Retina (tissue), 1 donor: ENCODE data around the gene ZNF473.

Experiments
- DNase-seq: peaks from one replicate; pipeline ENCODE4 v3.0.0-alpha.2; 2016

The ZNF473 gene

DNA sequence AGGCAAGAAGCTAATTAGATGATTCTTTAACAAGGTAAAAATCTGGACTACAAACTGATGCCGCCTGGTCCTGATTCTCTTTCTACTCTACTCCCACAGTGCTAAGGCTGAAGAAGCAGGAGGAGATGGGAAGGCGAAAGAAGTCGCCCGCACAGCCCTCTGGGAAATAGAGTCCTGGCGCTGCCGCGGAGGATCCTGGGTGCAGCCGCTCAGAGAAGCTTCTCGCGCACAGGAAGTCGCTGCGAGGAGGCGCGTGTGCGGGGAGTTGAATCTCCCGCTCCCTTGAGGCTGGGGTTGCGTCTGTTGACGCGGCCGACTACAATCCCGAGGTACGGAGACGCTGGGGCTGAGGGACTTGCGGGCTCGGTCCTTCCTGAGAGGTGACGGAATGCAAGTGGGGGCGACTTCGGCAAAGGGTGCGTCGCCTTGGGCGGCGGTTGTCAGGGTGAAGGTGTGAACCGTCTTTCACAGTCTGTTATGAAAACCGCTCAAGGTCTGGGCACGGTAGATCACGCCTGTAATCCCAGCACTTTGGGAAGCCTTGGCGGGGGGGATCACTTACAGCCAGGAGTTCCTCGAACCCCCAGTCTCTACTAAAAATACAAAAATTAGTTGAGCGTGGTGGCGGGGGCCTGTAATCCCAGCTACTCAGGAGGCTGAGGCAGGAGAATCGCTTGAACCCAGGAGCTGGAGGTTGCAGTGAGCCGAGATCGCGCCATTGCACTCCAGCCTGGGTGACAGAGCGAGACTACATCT lies at the start of gene ZNF473:
Gene ZNF473, plus strand, starts transcription at position 212 of the 756 bp plus-strand sequence. CDS start 5,078 bp downstream, outside the sequence.
- peak; percentile 100 for DNase-seq

DNA sequence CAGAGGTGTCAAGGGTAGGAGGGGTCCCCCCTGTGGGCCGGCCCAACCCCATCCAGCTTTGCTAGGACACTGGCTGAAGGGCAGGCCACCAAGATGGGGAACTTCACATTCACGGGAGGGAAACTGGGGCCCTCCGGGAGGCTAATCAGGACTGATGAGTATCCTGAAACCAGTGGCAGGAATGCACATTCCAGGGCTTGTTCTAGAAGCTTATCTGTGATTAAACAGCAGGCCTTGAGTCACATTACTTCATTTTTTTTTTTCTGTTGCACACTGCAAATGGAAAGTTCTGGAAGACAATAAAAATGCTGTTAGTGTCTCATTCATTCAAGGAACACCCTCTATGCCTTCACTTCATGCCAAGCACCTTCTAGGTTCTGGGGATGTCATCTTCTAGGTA lies 49.3 kb upstream of the ZNF473 start:
- DNase-seq, result no peak

DNA sequence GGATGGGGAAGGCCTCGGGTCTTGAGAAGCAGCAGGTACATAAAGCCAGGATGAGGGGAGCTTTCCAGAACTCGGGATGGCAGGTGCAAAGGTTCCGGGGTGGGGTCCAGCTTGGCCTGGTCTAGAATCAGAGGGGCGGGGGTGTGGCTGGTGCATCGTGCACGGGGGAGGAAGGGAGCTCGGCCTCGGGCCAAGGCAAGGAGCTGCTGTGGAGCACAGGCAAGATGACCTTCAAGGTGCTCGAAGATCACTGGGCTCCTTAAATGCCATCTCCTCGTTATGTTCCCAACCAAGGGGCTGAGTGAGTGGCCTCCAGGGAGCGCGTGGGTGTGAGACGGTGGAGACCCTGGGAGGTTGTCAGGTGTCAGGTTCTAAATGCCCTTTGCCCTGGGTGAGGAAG lies 48.7 kb upstream of the ZNF473 start:
- DNase-seq, result no peak

DNA sequence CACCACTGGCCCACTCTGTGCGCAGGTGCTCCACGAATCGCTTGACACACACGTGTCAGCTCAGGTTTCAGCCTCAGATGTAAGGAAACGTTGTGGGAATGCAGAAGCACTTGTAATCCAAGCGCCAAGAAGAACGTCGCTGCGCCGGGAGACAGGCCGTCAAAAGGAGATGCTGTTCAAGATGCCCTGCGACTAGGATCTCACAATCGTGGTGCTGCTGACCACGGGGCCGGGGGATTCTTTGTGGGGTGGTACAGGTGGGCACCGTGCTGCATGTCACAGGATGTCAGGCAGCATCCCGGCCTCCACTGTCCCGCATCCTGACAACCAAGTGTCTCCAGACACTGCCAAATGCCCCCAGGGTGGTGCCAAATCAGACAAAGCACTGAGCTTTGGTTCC lies 47.9 kb upstream of the ZNF473 start:
- DNase-seq, result no peak

DNA sequence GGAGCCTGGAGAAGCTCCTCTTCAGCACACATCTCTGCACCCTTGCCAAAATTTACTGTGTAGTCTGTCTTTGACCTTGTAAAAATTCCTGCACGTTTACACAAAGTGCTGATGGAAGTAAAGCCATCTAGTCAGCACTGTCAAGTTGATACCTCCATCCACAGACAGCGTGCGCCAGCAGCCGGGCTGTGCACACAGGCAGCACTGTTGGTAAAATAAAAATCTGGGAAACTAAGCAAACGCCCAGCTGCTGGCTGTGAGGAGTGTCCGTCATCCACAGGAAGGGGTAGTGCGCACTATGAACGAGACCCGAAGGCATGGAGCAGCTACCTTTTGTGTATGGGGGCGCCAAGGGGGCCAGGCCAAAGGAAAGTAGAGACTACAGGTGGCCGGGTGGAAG lies 47.5 kb upstream of the ZNF473 start:
- DNase-seq, result no peak

DNA sequence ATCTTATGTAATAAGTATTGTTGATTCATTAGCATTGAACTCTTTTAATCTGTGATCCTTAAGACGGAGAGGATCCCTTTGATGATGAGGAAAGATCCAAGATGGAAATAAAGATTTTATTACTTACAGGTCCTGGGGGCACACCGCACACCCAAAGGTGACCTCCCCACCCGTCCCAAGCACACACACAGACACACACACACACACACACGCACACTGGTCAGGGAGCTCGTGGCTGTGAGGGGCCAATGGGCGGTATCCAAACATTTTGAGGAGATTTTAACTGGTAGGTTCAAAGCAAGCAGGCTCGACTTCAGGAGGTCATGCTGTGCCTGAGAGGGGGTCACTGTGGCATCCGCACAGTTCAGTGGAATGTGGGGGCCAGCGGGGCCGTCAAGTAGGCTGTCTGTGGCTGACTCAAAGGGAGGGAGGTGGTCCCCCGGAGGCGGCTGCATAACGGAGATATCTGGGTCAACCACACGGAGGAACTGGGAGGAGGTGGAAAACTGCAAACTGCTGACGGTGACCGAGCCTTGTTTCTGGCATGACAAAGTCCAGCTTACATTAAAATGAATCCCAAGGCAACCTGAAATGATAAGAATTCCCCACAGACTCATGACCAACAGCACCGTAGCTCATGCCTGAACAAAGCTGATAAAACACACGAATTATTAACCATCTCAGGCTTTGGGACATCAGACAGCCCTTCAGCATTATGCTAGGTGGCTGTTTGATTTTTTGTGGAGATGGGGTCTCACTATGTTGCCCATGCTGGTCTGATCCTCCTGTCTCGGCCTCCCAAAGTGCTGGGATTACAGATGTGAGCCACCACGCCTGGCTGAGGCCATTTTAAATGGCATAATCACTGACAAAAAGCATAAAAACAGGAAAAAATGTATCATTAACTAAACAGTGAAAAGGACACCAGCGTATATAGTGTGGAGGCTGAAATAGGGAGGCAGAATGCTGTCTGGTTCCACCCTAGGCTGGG lies 43.9 kb upstream of the ZNF473 start:
- peak; percentile 27 for DNase-seq

DNA sequence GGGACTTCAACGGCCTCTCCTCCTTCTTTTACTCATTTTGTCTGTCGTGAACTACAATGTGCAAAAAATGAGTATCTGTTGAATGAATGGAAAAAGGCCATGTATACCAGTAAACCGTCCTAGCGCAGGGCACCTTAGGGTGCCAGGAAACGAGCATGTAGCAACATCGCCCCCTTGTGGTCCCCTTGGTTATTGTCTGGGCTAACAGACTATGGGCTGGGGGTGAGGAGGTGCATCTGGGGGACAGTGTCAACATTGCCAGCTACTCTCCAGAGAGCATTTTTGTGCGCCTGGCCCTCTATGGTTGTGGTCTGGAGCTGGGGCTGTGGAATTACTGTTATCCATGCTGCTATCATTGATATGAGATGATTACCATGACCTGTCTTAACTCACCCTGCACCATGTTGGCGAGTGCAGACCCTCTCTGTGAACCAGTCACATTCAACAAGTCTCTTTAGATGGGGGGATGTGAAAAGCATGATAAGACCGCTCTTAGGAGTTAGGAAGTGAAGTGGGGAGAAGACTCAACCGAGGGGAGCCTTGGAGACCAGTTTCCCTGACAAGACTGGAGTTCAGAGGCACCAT lies 42.1 kb upstream of the ZNF473 start:
- peak; percentile 67 for DNase-seq

DNA sequence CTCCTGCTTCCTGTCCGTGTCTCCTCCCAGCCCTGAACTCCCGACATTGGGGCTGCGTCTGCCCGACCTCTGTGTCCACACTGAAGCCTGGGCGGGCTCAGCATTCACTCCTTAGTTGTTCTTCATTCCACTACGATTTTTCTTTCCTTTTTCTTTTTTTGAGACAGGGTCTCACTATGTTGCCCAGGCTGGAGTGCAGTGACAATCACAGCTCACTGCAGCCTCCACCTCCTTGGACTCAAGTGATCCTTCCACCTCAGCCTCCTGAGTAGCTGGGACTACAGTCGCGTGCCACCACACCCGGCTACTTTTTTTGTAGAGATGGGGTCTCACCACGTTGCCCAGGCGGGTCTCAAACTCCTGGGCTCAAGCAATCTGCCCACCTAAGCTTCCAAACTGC lies 41.3 kb upstream of the ZNF473 start:
- no peak for DNase-seq

DNA sequence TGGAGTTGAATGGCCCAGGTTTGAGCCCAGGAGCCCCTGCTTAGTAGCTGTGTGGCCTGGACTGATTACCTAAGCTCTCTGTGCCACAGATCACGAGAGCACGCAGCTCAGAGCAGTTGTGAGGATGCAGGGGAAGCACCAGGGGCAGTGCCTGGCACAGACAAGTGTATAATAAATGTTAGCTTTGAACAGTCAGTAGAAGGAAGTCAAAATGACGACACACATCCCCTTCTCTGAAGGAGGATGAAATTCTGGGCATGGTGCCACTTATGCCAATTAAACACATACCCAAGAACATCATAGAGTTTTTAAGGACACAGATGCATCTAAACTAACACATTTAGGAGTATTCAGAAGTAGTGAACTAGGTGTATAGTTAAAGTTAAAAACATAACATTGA lies 39.9 kb upstream of the ZNF473 start:
- DNase-seq, result no peak

DNA sequence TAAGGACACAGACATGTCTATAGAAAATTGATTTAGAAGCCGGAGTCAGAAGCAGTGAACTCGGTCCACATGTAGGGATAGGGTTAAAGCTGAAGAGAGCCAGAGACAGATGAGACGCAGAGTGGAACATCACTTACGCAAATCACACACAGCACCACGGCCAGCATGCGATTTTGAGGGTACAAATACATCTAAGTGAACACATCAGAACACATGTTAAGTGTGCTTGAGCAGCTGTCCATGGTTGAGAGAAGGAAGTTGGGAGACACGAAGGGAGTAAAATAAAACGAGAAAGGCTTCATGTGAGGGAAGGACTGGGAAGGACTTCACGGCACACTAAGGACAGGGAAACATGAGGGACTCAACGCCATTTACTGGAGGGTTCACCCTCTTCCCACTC lies 39.5 kb upstream of the ZNF473 start:
- no peak for DNase-seq

DNA sequence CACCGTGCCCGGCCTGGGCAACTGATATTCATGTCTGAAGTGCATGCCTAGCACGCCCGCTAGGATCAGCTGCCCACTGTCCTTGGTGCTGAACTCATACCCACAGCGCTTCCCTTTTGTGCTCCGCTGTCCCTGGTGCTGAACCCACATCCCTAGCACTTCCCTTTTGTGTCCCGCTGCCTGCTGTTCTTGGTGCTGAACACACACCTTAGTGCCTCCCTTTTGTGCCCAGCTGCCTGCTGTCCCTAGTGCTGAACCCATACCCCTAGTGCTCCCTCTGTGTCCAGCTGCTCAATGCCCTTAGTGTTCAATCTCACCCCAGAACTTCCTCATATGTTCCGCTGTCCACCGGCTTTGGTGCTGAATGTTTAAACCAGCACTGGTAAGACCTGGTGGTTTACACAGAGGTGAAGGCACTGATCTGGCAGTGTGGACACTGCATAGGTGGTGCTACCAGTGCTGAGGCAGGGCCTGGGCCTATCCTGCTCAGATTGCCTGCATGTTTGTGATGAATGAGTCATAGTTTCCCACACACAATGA lies 38.6 kb upstream of the ZNF473 start:
- peak; percentile 88 for DNase-seq

DNA sequence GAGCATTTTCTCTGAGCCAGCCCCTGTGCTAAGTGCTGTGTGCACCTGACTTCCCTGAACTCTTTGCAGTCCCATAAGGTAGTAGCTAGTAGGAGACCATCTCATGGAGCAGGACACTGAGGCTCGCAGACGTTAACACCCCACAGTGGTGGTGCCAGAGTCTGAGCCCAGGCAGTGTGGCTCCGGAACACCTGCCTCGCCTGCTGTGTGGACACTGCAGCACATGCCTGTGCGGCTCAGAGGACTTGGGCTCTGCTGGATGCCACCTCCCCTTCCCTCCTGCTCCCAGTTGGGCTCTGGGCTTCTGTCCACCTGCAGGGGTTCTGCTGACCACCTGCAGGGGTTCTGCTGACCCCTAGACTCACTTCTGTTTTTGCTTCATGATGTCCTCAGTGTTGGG lies 37.8 kb upstream of the ZNF473 start:
- no peak for DNase-seq

DNA sequence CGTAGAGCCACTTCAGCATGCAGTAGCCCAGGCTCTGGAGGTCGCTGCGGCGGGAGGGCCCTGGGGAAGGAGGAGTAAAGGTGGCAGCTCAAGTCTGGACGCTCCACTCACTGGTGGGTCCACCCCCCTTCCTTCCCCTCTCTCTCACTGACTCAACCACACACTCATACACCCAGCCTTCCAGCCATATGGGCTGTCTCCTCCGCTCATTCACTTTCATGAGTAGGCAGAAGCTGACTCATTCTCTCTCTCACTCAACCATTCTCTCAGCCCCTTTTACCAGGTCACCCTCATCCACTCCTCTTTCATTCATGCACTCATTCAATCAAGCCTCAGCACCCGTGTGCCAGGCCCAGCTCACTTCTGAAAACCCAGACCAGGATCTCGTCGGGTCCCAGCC lies 37.4 kb upstream of the ZNF473 start:
- no peak for DNase-seq

DNA sequence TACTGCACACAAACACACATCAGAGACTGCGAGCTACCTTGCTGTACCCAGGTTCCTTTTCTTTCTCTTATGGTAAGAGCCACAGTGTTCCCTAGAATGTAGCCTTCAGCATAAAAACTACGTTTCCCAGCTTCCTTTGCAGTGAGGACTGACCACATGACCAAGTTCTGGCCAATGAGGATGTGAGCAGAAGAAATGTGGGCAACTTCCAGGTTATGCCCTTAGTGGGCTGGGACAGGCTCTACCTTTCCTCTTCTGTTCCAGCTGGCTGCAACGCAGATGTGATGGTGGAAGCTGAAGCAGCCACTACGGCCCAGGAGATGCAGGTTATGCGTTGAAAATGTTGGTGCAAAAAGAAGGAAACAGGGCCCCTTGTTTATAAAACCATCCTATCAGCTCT lies 28.1 kb upstream of the ZNF473 start:
- DNase-seq, result peak; percentile 13

DNA sequence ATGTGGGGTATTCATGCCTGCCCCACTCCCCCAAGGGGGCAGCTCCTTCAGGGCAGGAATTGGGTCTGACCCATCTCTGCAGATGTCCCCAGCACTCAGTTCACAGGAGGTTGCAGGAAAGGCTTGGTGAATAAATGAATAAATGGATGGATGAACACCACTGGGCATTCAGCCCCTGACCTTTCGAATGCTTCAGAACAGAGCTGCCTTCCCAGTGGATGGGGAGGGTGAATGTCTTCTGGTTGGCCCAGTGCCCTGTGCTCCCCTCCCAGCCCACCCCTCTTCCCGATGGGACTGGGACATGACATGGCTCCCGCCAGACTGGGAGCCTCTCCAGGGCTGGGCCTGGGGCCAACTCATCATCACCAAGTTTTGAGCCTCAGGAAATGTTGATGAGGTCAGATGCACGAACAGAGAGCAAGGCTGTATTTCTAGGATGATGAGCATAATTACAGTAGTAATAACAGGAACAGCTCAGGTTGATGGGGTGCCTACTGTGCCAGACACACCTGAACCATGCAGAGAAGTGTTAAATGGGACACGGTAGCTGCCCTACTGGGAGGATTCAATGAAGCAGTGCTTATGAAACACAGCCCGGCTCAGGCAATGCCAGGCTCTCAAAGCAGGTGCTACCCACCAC lies 26.3 kb upstream of the ZNF473 start:
- no peak for DNase-seq

DNA sequence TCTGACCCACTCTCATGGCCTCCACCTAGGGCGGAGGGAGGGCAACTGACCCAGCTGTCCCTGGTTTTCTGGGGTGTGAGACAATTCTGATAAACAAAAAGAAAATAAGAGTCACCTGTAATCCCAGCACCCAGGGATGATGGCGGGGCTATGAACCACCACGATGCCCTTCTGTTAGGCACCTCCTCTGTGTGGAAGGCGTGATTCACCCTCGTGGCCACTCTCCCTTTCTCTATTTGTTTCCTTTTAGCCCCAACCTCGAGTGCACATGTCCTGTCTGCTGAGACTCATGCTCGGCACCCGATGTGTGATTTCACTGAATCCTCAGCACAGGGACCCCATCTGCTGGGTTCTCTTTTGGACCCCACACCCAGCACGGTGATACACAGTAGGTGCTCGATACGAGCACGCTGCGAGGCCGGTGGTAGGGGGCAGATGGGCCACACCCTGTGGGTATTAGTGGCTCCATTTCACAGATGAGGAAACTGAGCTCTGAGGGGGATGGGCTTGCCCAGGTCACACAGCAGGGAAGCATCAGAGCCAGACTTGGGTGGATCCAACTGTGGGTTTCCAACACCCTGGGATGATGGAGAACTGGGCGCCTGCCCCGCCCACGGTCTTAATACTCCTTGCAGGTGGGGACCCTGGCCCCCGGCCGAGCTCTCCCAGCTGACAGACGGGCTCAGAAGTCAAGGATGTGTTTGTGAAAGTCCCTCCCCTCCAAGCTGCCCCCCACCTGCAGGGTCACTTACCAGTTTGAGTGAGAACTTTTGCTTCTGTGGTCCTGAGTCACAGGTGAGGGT lies 25.6 kb upstream of the ZNF473 start:
- no peak for DNase-seq

DNA sequence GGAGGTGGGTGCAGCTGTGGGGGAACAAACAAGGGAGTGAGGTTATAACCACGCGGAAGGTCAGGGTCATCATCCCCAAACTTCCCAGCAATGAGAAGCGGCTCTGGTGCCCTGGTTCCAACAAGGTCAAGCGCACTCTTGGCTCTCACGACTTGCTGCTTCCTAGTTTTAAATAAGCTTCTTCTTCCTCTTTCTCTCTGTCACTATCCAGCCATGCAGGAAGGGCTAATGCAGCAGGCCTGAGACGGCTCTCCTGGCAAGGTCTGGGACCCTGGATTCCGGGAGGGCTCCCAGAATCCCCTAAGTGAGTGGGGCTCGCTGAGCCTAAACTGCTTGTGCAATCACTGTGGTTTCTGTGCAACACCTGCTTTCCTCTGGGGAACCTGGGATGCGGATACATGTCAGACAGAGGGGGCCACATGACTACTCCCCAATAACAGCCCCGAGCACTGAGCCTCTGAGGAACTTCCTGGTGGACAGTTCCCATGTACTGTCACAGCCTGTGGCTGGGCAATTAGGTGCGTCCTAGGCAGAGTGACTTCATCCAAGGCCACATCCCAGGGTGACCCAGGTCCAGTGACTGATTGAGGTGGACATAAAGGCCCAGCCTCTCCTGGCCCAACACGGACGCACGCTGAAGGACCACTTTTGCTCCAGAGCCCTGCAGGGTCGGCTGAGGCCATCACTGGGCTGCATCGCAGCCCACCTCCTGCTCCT lies 24.8 kb upstream of the ZNF473 start:
- DNase-seq, result no peak

DNA sequence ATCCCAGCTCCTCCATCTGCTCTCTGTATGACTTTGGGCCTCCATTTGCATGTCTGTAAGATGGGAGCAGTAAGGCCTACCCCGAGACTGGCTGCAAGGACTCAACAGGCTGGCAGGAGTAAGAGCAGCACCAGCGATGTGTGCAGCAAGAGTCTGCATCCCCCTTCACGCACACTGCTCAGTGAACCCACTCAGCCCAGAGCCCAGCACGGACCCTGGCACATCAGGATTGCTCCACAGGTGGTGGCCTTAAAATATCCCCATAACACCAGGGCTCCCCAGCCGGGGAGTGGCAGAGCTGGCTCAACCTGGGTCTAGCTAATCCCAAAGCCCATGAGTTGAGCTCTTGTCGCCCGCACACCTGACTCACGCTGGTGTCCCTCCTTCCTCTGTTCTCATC lies 24.0 kb upstream of the ZNF473 start:
- DNase-seq, result no peak

DNA sequence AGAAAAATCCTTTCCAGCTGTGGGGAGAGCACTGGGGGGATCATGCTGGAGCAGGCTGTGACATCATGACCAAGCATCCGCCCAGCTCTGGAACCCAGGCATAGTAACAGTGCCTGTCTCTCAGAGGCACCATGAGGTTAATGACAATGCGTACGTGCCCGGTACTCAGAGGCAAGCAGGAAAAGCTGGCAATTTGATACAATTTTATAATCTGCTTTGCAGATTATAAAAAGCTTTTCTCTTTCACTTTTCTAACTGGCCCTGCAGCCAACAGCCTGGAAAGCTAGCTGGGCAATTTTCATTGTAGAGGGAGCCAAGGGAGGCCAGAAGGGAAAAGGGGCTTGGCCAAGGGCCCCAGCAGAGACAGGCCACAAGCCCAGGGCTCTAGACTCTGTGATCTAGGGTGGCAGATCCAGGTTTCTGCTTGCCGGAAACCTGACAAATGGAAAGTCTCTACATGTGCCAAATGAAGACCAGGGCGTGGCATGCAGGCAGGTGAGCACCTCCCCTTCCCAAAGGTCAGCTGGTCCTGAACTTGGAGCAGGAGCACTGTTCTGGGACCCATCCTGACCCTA lies 23.3 kb upstream of the ZNF473 start:
- no peak for DNase-seq

DNA sequence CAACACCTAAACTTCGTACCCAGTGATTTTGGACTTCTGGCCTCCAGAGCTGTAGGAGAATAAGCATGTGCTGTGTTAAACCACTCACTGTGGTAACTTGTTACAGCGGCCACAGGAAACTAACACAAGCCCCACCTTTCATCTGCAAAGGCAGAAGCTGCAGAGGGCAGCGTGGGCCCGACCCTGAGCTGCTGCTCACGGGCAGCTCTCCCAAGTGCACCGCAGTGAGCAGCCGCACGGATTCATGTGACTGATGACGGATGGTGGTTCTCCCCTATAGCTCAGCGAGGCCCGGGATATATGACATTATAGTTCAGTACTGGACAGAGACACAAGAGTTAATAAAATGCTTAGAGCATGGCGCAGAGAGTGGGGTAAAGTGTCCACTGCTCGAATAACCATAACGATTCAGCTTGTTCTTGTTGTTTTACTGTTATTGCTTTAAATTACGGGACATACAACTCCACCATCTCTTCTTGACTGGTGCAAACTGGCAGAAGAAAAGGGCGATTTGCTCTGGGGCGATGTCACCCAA lies 22.5 kb upstream of the ZNF473 start:
- no peak for DNase-seq
